KG1 (cell line): ENCODE measurements around the gene TRERF1.

Experiments used
- DNase-seq: peaks from one replicate; lab custom pipeline; 2025; lab: John Stamatoyannopoulos, UW

TRERF1 gene

DNA sequence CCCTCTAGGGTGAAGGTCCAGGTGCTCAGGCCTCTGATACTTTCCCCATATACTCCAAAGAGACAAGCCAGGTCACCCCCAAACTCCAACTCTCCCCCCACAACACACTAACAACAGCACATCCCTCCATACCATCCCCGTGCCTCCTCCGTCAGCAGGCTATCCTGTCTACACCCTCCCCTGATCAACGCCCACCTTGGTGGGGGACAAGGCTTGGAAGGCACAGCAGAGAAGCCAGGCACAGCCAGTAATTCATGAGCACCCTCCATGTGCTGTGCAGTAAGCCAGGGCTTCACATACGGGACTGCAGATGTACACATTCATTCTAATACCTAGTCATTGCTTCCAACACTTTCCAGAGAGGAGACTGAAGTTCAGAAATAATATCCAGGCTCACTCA is 57.6 kb downstream of the TRERF1 start:
- no peak for DNase-seq

DNA sequence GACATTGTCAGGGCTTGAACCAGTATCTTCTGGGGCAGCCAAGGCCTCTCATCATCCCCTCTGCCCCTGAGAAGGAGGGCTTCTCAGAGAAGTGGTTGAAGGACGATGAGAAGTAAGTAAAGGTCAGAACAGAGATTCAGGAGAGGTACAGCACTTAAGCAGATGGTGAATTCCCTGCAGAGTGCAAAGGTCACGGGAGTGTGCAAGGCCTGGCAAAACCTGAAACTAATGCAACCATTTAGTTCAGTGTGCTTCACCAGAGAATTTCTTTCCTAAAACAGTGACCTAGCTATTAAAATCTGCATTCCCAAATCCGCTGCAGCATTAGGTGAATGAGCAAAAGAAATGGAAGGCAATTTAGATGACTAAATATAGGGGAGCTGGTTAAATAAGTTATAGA is 58.4 kb downstream of the TRERF1 start:
- no peak for DNase-seq

DNA sequence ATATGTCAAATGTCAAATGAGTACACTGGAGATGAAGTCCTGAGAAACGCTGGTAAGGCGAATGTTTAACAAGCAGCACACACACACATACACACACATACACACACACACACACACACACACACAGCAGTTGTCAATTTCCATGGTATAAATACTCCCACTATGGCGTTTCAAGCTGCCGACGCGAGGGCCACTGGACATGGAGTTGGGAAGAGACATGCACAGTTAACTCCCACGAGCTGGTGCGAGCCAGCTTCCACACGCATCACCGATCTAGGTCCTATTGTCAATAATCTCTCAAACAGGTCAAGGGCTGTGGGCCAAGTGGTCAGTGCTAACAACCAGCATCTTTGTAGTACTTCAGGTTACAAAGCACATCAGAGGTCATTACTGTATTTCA is 58.9 kb downstream of the TRERF1 start:
- DNase-seq = no peak

DNA sequence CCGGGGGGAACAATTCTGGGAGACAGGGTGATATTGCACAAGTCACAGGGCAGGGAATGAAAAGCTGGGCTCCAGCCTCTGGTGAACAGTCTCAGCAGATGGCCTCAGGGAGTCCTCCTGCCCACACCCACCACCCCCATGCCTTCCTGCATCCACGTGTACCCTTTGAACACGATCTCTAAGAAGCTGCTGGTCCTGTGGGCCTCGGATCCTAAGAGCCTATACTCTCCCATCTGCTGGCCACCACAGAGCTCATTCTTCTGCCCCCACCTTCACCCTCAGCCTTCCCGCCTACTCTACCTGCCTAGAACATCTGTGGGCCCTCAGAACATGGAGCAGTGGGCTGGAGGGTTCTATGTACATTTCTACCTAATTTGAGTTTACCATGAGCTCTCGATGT is 60.3 kb downstream of the TRERF1 start:
- no peak for DNase-seq

DNA sequence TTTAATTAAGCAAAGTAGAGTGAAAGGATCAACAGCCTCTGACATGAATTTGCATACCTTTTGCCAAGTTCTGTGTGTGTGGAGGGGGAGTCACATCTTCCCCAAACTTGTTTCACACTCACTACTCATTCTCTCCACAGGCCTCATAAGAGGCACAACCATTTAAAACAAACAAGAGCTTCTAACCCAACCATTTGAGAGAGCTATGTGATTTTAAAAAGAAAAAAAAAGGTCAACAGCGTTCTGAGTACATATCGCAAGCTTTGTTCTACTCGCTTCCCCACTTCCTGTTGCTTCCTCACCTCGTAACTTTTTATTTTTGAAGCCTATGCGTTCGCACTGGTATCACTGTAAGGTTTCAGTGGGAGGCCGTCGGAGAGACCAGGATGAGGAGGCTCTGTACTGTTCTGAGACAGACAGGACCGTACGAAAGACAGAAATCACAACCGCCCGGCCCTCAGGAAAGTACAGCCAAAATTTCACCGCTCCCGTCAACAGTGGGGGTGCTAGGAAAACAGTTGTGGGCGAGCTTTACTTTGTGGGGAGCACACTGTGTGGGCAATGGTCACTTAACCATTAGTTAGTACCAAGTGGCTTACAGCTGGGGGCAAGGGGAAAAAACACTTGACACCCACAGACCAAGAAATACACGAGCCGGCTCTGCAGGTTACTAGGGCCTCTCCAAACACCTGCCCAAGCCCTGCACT is 61.3 kb downstream of the TRERF1 start:
- no peak for DNase-seq

DNA sequence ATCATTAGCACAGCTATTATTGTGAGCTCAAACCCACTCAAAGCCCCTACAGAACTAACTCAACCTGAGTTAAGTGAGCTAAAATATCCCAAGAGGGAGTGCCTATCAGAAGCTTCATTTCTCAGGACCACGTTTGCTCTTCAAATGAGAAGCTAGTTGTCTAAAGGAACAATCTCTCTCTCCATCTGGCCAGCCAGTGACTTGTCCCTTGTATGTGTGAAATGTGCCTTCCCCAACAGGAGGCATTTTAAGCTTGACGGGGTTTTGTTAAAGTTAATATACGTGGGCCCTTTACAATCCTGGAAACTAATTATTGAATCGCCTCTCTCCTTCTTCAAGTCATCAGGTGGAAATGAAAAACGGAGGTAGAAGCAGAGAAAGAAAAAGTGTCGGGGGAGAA is 62.0 kb downstream of the TRERF1 start:
- no peak for DNase-seq

DNA sequence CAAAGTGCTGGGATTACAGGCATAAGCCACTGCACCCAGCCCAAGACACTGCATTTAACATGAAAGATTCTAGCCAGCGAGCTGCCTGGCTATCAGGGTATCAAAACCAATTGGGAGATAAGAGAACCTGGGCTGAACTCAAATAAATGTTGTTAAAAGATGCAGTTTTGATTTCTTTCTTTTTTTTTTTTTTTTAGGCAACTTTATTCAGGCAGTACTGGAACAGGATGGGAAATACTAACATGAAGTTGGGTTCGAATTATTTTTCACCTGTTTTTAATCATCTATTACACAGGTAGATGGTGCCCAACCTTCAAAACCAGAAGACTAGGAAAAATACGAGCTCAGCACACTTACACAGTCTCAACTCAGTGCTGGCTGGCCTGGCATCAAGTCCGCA is 63.7 kb downstream of the TRERF1 start:
- no peak for DNase-seq

DNA sequence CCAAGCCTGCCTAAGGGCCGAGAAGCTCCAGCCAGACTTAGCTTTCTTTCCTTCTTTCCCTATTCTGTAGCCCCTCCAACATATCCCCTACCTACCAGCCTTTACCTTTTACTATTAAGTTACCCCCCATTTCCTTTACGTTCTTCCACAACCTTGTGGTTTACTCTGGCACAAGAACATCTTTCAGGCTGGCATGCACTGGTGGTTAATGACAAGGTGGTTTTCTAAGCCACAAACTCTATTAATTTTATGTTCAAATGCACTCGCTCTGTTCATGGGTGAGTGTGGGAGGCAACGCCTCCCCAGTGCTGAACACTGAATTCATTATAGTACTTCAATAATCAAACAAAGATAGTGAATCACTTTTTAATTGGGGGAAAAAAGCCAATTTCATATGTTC is 64.4 kb downstream of the TRERF1 start:
- no peak for DNase-seq

DNA sequence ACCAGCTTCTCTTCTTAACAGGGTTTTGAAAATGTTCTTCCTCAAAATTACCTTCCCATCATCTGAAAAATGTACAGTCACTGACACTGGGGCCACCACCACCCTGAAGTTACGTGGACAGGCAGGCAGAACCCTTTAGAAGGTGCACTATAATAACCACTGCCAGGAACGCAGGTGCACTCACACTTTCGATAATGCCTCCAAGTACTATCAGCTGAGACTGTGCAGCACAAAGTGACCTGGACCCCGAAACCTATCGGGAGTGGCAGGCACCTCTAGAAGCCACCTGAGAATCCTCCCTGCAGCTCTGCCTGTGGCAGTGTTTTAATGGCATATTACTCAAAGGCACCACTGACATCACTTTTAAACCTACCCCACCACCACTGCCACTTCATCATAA is 66.4 kb downstream of the TRERF1 start:
- no peak for DNase-seq

DNA sequence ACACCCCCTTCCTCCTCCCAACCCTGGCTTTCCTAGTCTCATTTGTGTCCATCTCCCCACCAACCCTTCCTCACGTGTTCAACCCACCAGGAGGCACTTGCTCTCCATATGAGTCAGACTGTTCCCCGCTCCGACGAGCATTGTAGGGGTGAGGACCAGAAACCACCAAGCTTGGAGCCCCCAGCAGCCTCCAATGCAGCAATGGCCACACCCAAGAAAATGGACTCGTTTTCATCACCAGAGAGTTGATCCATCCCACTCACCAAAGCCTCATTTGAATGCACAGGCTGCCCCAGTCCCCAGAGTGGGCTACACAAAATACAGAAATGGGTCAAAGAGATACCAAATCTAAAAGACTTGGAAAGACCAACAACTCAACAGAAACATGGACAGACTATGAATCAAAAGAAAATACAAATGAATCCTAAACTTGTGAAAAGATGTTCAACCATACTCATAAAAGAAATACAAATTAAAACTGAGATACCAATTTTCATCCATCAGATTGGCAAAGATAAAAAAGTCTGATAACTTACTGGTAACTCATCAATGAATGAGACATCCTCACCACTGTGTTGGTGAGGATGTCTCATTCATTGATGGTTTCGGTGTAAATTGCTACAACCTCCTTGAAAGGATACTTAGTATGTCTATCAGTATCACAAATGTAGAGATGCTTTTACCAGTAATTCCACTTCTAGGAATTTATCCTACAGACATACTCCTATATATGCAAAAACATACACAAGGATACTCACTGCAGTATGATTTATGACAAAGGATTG is 68.1 kb downstream of the TRERF1 start:
- no peak for DNase-seq

DNA sequence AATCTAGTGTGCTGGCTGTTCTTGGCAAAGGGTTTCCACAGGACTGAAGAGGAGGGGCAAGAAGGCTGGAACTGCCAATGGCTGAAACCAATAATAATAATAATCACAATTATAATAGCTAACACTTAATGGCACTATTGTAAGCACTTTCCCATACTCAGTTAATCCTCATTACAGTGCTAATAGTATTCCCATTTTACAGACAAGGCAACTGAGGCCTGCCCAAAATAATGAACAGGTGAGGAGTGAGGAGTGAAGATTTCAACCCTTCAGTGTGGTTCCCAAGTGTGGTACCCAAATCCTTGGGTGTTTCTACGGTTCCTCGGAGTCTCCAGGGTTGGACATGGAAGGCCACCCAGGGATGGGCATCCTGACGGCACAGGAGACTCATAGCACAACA is 69.9 kb downstream of the TRERF1 start:
- DNase-seq = no peak

DNA sequence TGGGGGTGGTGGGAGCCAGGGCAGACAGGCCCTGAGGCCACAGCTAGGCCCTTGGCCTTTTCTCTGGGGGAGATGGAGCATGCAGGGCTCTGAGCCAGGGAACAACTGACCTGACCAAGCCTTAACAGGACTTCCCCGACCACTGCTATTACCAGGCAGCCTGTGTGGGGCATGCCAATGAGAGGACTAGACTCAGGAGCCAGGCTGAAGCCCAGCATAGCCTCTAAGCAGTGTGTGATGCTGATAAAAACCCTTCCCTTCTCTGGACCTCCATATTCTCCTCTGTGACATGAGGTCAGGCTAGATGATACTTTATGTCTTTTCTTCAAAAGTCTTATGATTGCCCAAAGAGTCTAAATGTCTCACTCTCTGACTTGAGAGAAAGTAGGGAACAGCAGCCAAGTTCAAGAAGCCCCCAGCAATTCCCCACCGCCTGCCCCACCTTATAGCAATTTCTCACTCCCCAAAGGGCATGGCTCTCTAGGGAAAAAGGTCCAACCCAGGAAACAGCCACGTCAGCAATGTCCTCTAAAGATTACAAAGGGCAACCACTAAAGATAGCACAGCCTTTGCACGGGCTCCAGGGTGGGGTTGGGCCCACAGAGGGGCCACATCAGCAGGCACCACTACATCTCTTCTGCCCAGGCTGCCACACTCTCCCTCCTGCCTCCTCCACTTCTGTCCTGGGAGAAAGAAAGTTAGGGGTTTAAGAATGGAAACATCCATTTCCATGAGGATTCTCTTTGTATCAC is 71.3 kb downstream of the TRERF1 start:
- DNase-seq = no peak

DNA sequence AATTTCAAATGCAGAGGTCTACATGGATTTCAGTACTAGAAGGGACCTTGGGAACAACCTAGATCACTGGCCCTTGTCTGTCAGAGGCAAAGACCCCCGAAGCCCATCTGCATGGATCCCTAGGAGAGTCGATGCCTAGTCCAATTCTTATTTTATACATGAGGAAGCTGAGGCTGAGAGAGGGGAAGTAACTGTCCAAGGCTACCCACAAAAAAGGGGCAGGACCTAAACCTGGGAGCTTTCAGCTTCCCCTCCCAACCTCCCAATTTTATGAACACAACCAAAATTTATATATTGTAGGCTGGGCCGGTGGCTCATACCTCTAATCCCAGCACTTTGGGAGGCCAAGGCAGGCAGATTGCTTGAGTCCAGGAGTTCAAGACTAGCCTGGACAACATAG is 73.2 kb downstream of the TRERF1 start:
- no peak for DNase-seq

DNA sequence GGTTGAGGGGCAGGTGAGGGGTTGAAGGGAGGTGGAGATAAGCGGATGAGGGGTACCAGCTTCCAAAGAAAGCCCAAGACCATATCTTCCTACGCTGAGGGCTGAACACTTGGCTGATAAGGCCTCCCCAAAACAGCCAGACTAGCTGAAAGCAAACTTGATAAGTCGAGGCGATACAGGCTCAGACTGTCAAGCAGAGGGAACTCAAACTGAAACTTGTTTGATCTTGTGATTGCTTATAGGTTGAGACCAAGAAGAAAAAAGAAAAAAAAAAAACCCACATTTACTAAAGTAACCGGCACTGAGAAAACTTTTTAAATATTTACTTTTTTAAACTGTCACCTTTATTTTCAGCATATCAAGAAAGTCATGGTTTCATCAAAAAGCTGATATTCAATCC is 73.6 kb downstream of the TRERF1 start:
- no peak for DNase-seq

DNA sequence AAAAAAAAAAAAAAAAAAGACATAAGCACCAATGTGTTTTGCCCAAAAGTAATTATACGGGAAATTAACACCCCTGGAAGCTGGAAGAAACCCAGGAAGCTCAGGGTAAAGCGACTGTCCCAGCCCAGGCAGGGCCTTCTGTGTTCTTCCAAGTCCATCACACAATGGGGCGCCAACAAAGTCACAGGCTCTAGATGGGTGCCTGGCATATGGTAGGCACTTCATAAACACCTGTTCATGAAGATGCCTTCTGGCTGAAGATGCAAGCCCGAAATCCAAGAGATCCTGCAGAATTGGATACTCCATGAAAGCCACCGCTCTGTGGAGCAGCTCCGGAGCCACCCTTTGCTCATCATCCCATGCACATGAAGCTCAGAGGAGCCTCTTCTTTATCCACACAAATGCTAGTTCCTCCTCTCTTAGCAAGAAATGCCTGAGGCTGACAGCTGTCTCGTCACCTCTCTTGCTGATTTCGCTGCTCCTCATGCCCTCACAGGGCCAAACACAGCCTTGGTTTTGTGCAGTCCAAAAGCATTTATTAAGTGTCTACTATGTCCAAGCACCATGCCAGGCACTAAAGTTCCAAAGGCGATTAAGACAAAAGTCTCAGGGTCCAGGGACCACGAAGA is 76.6 kb downstream of the TRERF1 start:
- no peak for DNase-seq

DNA sequence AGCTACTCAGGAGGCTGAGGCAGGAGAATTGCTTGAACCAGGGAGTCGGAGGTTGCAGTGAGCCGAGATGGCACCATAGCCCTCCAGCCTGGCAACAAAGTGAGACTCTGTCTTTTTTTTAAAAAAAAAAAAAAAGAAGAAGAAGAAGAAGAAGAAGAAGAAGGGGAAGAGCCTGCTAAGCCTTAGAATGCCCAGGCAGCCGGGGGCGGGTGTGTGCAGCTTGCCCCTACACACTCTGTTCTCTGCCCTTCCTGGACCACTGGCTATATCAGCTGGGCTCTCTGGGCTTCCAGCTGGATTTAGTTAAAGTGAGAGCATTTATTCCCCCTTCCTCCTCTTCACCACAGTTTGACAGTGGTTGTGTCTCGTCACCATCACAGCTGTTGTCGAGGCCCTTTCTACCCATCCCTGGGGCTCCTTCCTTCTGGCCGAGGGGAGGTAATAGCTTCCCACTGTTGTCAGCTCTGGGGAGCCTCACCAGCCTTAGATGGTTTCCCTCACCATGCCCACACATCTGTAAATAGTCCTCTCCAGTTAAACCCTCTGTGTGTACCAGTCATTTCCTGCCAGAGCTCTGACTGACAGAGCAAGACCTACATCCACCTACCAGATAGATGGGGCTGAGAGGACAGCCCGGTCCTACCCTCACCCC is 77.6 kb downstream of the TRERF1 start:
- no peak for DNase-seq

DNA sequence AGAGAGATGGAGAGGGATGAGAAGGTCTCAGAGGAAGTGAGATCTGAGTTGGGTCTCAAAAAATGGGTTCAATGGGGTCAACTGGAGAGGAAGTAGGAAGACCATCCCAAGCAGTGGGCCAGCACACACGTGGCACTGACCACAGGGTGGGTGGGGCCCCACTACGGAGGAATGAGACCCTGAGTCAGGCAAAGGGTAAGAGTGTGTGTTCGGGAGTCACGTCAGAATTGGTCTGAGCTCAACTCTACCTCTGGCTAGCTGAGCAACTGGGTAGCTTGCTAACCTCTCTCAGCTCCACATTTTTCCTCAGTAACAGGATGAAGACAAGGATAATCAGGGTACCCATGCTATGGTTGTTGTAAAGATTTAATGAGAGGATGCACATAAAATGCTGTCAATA is 79.0 kb downstream of the TRERF1 start:
- DNase-seq = no peak

DNA sequence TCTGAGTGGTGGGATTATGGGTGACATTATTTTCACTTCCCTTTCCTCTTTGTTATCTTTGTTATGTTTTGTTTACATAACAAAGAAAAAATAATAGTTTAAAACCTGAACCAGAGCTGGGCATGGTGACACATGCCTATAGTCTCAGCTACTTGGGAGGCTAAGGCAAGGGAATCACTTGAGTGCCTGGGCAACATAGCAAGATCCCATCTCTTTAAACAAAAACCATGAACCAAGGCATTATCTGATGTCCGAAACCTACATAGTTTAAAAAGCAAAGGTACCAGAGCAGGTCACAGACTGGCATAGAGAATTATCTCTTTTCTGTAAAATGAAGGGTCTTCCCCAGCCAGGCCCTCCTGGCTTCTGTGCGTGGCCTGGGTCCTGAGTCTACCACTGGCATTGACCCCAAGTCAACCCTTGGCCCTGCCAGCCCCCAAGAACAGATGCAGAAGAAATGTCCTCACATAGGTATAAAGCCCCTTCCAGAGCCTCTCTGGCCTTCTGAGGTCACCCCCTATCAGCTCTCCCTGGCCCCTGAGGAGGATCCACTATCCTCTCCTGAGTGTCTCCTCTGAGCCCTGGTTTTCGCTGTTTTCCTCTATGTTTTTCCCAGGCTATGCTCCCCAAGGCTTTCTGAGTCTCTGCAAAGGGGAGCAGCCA is 81.3 kb downstream of the TRERF1 start:
- no peak for DNase-seq

DNA sequence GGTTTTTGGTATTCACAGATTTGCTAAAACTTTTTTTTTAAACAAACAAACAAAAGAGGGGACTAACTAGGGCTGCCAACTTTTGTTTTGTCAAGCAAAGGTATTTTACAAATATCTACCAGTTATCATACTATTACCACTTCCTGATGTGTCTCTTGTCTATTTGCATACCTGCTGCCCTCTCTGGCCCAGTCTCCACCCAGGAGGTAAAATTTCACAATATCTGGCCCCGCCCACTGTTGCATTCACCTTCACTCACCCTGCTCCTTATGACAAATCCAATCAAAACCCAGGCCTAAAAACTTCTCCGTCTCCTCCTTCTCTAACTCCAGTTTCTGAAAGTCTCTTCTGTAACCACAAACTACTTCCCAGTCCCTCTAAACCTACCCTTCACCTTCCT is 82.2 kb downstream of the TRERF1 start:
- DNase-seq = no peak

DNA sequence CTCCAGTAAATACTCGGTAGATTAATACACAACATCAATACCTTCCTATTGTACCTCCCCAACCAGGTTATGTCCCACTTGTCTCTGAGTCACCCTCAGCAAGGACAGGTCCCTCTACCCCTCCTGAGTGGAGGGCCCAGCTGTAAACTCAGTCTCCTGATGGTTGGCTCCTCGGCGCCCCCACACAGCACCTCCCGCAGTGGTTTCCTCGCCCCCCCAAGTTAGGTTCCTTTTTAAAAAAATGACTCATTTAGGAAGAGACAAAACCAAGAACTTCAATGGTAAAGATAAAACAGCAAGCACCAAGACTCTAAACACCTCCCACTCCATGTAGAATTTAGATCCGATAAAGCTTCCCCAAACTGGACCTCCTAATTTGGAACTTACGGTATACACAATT is 83.5 kb downstream of the TRERF1 start:
- peak; percentile 22 for DNase-seq

DNA sequence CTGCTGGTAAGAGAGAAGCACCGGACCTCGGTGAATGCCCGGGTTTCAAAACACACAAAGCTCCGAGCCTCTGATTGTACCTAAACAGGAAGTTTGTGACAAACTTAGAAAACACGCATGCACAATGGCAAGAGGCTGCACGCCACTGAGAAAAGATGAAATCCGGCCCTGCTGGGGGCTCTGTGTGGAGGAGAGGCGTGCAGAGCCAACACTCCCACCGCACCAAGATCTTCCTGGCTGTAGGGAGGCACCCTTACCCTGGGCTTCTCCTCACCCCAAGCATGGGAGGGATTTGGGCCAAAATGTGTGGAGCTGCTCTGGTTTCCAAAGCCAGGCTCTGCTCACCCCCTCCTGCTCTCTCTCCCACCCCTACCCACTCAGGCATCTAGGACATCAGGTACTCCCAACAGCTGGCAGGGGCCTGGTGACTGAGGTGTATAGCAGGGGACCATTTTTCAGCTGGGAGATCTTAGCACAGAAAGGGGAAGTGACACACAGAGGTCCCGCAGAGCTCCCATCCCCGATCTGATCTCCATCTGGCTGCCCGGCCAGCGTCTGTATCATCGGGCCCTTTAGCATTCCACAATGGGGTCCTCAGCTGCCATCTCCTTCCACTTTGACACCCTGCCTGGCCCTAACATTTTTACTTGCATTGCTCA is 84.2 kb downstream of the TRERF1 start:
- DNase-seq = no peak
